ENCODE measurements around the gene HMGB4. TPM values are rescaled to one million over a fixed set of nuclear protein-coding genes. Genes with fewer than 3 reads are reported as not detected.

The HMGB4 gene
- total RNA-seq, 1 donor from 2014 or later = not detected

- no peaks in the 10 kb centered on the region for H3K36me3 ChIP-seq (ENCODE audit: control insufficient read depth, insufficient read depth, low read length)
- DNase-seq (ENCODE audit: low read depth) = no peak
Measured at GRCh38 chr1:33836911-33837310, 27.0 kb upstream of the HMGB4 start.

GRCh38 chr1:33837635-33838034 is 26.2 kb upstream of the HMGB4 start:
- no peaks in the 10 kb centered on the region for H3K27me3 ChIP-seq (ENCODE audit: control insufficient read depth, insufficient read depth, low read length)
- TF ChIP-seq CTCF (IDR thresholded peaks at IDR 0.05; ENCODE audit: insufficient read depth, low read length, poor library complexity, severe bottlenecking) = no peak
- no peak for DNase-seq (ENCODE audit: low read depth)
- no peaks in the 10 kb centered on the region for H3K36me3 ChIP-seq (ENCODE audit: control insufficient read depth, insufficient read depth, low read length)
- no peak overlapping the region for H3K4me3 ChIP-seq (ENCODE audit: low read depth, low read length)

More at GRCh38 chr1:33836911-33837310, 27.0 kb upstream of the HMGB4 start:
- Histone ChIP-seq H3K27me3 (ENCODE audit: control insufficient read depth, insufficient read depth, low read length) (no peaks in the 10 kb centered on the region), H3K4me3 (ENCODE audit: low read depth, low read length) (no peak overlapping the region)
- no peak for TF ChIP-seq CTCF (IDR thresholded peaks at IDR 0.05; ENCODE audit: insufficient read depth, low read length, poor library complexity, severe bottlenecking)

GRCh38 chr1:33841494-33841893 is 22.4 kb upstream of the HMGB4 start:
- no peaks in the 10 kb centered on the region for H3K36me3 ChIP-seq (ENCODE audit: control insufficient read depth, insufficient read depth, low read length)
- no peak for DNase-seq (ENCODE audit: low read depth)
- no peaks in the 10 kb centered on the region for H3K27me3 ChIP-seq (ENCODE audit: control insufficient read depth, insufficient read depth, low read length)
- TF ChIP-seq CTCF (IDR thresholded peaks at IDR 0.05; ENCODE audit: insufficient read depth, low read length, poor library complexity, severe bottlenecking) = no peak
- H3K4me3 ChIP-seq (ENCODE audit: low read depth, low read length) = no peak overlapping the region

- Histone ChIP-seq H3K36me3 (ENCODE audit: control insufficient read depth, insufficient read depth, low read length) (no peaks in the 10 kb centered on the region), H3K27me3 (ENCODE audit: control insufficient read depth, insufficient read depth, low read length) (no peaks in the 10 kb centered on the region), H3K4me3 (ENCODE audit: low read depth, low read length) (no peak overlapping the region)
- DNase-seq (ENCODE audit: low read depth) = no peak
- TF ChIP-seq CTCF (IDR thresholded peaks at IDR 0.05; ENCODE audit: insufficient read depth, low read length, poor library complexity, severe bottlenecking) = no peak
Measured at GRCh38 chr1:33842348-33842747, 21.5 kb upstream of the HMGB4 start.

GRCh38 chr1:33844166-33844565 is 19.7 kb upstream of the HMGB4 start:
- no peak for TF ChIP-seq CTCF (IDR thresholded peaks at IDR 0.05; ENCODE audit: insufficient read depth, low read length, poor library complexity, severe bottlenecking)
- no peak for DNase-seq (ENCODE audit: low read depth)
- H3K4me3 ChIP-seq (ENCODE audit: low read depth, low read length) = no peak overlapping the region
- H3K36me3 ChIP-seq (ENCODE audit: control insufficient read depth, insufficient read depth, low read length) = no peaks in the 10 kb centered on the region
- H3K27me3 ChIP-seq (ENCODE audit: control insufficient read depth, insufficient read depth, low read length) = no peaks in the 10 kb centered on the region

GRCh38 chr1:33846861-33847260 is 17.0 kb upstream of the HMGB4 start:
- Histone ChIP-seq H3K36me3 (ENCODE audit: control insufficient read depth, insufficient read depth, low read length) (no peaks in the 10 kb centered on the region), H3K4me3 (ENCODE audit: low read depth, low read length) (no peak overlapping the region), H3K27me3 (ENCODE audit: control insufficient read depth, insufficient read depth, low read length) (no peaks in the 10 kb centered on the region)
- DNase-seq (ENCODE audit: low read depth) = no peak
- TF ChIP-seq CTCF (IDR thresholded peaks at IDR 0.05; ENCODE audit: insufficient read depth, low read length, poor library complexity, severe bottlenecking) = no peak
